ENCODE measurements around the gene WWOX.

Gene WWOX

DNA sequence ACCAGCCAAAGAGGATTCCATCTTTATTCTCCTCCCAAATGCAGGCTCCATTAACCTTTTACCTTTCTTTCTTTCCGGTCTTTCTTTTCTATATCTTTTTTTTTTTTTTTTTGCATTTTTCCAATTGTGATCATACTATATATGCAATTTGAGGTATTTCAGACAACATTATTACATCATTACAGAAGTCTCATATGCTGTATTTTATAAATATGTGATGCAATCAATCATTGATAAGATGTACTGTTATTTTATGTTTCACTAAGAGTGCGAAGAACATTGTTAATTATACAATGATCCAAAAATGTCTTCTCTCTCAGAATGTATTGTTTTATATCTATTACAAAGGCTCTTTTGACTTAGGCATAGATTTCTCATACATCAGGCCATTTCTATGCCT lies 683.1 kb downstream of the WWOX start:
- DNase-seq (ENCODE audit: low read depth in 2 of 2, low spot score in 1 of 2) = no peak

DNA sequence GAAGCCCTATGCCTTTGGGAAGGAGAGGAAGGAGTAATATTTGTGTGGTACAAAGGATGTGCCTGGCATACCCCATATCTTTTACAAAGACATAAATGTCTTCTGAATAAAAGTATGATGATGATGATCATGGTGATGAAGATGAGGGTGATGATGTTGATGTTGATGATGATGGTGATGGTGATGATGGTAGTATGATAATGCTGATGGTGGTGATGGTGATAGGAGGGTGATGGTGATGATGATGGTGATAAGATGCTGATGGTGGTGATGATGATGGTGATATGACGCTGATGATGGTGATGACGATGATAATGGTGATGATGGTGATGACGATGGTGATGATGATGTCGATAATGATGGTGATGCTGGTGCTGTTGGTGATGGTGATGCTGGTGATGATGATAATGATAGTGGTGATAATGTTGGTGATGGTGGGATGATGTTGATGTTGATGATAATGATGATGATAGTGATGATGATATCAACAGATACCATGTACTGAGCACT lies 684.2 kb downstream of the WWOX start:
- DNase-seq (ENCODE audit: low read depth in 2 of 2, low spot score in 1 of 2) = no peak

DNA sequence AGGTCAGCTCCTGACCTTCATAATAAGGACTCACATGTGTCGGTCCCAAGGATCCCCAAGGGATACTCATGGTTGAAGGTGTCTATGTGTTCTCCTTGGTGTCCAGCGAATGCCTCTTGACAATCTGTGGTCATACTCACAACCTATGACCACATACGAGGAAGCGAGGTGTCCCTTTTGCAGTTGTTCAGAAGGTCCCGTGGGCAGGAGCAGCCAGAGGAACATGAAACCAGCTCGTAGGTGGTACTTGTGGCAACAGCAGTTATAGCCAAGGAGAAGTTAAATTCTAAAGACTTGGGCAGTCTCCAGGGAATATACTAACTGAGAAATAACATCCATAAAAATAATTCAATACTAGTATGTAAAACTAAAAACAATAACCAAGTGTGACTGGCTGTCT lies 685.3 kb downstream of the WWOX start:
- no peak for DNase-seq (ENCODE audit: low read depth in 2 of 2, low spot score in 1 of 2)

DNA sequence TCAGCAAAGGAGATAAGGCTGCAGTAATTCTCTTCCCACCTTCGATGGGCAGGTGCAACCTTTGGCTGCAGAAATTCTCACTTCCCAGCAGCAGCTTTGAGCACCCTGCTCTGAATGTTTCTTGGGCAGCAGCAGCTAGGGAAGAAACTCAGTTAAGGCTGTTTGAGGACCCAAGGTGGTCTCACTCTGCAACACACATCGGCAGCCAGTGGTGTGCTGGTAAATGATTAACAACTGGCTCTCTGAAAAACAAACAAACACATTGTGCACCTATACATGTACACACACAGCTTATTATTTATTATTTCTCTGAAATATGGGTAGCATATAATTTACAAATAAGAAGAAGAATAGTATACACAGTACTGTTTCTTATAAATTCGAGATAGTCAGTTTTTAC lies 685.8 kb downstream of the WWOX start:
- no peak for DNase-seq (ENCODE audit: low read depth in 2 of 2, low spot score in 1 of 2)

DNA sequence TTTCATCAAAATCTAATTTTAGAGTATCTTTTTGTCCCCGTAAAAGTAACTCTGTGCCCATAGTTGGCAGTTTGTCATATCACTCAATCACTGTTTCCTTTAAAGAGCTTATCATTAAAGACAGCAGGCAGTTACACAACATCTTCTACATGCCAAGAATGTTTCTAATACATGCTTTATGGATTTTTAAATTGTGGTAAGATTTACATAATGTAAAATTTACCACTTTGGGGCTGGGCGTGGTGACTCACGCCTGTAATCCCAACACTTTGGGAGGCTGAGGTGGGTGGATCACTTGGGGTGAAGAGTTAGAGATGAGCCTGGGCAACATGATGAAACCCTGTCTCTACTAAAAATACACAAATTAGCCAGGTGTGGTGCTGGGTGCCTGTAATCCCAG lies 687.2 kb downstream of the WWOX start:
- no peak for DNase-seq (ENCODE audit: low read depth in 2 of 2, low spot score in 1 of 2)

DNA sequence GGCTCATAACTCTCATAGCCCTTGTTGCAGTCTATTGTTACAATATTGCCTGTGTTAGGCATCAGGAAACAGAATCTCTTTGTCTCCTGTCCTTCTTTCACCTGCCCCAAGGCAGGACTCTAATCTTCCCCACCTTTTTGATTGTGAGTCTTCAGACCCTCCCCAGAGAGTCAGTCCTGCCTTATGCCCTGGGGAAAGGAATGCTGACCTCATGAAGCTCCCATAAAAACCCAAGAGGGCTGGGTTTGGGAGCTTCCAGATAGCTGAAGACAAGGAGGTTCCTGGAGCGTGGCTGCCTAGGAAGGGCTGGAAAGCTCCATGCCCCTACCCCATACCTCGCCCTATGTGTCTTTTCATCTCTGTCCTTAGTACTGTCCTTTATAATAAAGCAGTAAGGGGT lies 688.8 kb downstream of the WWOX start:
- DNase-seq (ENCODE audit: low read depth in 2 of 2, low spot score in 1 of 2) = no peak

DNA sequence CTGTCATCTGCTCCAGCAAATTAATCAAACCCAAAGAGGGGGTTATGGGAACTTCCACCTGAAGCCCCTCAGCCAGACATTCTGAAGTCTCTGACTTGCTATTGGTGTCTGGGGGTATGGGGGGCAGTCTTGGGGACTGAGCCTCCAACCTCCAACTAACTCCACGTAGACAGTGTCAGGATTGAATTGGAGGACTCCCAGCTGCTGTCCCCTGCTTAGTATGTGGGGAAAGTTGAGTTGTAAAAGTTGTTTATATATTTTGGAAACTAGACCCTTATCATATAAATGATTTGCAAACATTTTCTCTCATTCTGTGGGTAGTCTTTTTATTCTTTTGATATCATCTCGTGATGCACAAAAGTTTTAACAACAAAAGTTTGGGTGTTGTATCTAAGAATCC lies 689.2 kb downstream of the WWOX start:
- DNase-seq (ENCODE audit: low read depth in 2 of 2, low spot score in 1 of 2) = no peak

DNA sequence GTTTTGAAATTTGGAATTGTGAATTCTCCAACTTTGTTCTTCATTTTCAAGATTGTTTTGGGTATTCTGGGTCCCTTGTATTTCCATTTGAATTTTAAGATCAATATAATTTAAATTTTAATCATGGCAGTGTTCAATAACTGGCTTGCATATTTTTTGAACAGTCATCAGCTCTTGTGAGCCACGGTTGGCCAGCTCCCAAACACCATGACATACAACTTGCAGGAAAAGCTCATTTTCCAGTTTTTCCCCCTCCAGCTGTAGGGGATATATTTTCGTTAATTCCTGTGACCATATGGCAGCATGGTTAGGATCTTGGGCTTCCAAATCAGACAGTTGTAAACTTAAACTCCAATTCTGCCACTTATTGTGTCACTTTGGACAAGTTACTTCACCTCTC lies 690.1 kb downstream of the WWOX start:
- DNase-seq (ENCODE audit: low read depth in 2 of 2, low spot score in 1 of 2) = no peak

DNA sequence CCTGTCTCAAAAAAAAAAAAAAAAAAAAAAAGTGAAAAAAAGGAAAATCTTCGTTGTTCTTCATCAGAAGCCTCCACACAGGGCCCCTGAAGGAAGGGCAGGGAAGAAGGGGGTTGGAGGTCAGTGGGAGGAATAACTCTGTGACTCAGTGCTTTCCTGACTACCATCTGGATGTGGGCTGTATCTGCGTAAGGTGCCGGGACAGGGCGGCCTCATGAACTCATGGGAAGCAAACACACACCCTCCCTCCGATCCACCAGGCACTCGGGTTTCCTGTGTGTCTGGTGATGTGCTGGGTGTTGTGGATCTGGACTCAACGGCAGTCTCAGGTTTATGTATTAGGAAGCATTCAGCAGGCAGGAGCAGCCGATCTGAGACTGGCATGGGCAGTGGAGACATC lies 691.6 kb downstream of the WWOX start:
- no peak for DNase-seq (ENCODE audit: low read depth in 2 of 2, low spot score in 1 of 2)

DNA sequence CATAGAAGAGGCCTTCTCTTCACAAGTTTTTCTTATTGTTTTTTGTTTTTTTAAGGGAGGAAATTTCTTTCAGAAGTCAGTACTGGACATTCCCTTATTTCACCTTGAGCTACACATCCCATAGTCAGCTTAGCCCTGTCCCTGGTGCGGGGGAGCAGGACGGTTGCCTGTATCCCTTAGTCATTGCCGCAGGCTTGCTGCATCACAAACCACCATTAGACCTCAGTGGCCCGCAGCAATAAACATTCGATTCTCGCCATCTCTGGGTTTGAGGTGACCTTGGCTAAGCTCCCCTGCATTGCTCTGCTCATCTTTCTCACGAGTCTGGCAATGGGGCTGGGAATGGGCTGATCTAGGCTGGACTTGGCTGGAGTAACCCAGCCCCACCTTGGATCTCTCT lies 692.5 kb downstream of the WWOX start:
- DNase-seq (ENCODE audit: low read depth in 2 of 2, low spot score in 1 of 2) = no peak

DNA sequence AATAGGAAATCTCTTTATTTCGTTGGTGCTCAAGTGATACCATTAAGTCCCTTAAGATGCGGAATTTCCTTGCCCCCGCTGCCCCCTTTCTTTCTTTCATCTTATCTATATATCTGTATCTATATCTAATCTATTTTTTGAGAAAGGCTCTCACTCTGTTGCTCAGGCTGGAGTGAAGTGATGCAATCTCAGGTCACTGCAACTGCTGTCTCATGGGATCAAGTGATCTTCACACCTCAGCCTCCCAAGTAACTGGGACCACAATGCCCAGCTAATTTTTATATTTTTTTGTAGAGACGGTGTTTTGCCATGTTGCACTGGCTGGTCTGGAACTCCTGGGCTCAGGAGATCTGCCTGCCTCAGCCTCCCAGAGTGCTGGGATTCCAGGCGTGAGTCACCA lies 693.5 kb downstream of the WWOX start:
- no peak for DNase-seq (ENCODE audit: low read depth in 2 of 2, low spot score in 1 of 2)

DNA sequence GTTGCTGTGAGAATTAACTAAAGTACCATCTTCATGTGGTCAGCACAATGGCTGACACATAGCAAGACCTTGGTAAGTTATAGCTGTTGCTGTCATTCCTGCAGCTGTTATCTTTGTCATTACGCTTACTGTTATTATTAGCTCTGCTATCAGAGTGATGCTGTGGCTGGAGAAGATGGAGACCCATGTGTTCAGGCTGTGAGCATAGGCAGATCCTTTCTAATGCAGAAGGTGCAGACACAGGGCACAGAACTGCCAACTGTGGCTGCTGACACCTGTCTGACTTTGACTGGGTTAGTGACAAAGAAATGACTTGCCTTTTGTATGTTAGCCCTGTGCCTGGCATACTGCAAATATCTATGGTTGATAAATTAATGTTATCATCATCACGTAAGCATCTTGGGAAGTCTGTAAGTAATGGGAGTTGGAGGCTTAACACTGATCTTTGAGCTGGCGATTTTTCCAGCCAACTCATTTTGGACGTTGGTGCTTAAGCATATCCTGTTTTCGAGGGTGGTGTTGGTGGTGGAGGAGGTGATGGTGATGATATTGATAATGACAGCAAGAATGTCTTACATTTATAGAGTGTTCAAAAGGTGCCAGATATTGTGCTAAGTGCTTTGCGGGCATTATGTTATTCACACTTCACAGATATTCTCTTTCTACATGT lies 695.3 kb downstream of the WWOX start:
- no peak for DNase-seq (ENCODE audit: low read depth in 2 of 2, low spot score in 1 of 2)

DNA sequence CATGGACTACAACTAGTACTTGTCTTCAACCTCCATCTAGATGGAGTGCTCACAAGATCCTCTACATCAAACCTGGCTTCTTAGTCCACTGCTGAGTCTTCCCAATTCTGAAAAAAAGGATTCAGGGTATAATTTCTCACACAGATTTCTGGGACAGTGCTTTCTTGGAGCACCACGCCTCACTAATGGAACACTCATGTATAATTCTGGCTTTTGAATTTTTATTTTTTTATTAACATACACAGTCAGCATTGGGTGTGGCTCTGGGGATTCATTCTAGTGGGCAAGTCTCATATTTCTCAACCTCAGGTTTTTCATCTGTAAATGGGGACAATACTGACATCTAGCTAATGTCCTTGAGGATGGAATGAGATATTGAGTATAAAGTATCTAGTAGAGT lies 696.0 kb downstream of the WWOX start:
- DNase-seq (ENCODE audit: low read depth in 2 of 2, low spot score in 1 of 2) = no peak

DNA sequence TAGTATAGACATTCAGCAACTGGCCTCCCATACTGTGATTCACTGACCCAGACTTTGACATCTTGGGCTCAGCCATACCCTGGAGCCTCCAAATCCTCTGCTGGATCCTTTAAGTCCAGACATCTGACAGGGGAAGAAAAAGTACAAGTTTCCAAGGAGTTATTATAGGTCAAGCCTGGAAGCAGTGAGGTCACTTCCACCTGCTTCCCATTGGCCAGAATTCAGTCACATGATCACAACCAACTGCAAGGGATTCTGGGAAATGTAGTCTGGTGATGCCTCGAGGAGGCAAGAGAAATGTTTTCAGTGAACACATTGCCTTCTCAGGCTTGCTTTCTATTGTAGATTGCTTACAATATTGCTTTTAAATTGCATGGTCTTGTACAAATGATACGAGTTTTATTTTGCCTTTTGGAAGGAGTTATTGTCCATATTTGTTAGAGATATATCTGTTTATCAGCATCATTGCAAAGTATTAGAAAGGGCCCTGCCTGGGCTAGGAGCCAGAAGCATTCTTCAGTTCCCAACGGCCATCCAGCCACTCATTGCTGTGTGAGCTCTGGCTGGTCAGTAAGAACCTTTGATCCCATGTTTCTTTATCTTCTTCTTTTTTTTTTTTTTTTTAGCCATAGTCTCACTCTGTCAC lies 696.9 kb downstream of the WWOX start:
- DNase-seq (ENCODE audit: low read depth in 2 of 2, low spot score in 1 of 2) = no peak

DNA sequence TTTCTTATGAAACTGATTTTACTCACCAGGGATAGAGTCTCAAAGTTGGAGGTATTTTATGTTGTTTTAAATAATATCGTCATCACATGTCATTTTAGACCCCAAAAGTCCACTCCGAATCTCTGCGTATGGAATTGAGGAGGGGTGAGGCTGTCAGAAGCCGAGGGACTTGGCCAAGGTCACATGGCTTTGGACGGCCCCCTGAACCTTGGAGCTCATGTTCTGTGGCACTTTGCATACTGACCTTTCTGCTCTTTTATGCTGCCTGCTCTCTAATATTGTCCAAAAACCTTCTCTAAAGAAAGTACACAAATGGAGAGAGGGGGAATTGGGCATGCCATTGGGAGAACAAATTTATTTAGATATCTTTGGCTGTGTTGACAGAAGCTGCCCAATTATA lies 700.0 kb downstream of the WWOX start:
- no peak for DNase-seq (ENCODE audit: low read depth in 2 of 2, low spot score in 1 of 2)

DNA sequence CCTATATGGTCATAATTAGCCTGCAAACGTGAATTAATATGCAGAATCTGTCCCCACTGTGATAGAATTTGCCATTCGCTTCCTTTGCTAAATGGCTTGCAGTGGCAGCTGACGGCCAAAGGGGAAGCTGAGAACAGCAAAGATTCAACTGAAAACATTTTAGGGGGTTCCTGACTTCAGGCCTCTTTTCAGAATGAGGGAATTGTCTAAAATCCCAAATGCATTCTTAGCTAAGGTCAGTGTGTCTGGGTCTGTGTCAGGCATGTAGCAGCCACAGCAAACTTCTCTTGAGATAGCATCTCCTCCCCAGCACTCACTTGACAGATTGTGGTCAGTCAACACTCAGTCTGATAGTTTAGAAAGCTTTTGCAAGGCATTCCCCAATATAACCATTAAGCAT lies 701.1 kb downstream of the WWOX start:
- no peak for DNase-seq (ENCODE audit: low read depth in 2 of 2, low spot score in 1 of 2)

DNA sequence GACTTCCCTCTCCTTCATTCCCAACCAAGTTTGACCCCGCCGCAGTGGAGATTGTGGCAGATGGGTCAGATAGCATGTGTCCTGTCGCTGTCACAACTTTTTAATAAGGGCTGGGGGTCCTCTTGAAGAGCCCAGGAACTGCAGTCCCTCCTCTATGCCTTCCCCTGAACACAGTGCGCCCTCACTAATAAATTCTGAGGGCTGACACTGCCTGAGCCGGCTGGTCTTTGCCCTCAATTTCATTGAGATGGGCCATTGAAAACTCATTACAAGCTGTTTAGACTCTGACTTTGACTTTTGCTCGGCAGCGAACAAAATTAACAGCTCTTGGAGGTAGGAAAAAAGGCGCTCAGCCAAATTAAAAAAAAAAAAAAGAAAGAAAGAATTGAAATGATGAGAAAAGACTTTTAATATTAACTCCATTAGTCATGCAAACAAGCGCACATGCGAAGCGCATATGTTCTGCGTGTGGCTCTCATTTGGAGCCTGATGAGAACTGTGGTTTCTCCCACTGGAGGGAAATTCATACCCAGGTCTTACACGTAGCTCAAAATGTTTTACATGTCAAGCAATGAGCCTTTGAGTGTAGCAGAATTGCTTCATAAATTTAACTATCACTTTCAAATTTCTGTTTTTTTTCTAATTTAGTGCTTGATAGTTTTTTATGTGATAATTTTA lies 704.7 kb downstream of the WWOX start:
- DNase-seq (ENCODE audit: low read depth in 2 of 2, low spot score in 1 of 2) = no peak

DNA sequence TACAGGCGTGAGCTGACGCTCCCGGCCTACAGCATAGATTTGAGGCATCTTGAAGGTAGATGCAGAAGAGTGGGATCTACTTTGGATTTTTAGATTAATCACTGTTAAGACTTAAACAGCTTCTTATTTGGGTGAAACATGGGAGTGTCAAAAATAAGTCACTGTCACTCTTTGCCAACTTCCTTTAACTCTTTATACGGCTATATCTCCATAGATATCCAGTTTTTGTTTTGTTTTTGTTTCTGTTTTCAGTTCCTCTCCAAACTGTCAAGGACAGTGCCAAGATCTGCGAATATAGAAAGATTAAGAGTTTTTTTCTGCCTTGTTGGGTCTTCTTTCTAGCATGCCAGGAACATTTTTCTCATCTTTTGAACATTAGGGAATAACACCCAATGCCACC lies 706.1 kb downstream of the WWOX start:
- DNase-seq (ENCODE audit: low read depth in 2 of 2, low spot score in 1 of 2) = no peak

DNA sequence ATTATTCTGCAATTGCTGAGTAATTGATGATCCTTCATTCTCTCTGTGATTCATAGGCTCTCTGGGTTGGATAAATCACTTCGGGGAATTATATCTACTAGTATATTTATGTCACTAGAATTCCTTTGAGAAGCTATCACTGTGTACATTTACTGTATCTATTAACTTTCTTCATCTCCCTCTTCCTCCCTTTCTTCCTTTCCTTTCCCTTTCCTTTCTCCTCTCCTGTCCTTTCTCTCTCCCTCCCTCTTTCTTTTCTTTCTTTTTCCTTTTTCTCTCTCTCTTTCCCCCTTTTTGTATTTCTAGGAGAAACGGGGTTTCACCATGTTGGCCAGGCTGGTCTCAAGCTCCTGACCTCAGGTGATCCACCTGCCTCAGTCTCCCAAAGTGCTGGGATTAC lies 711.8 kb downstream of the WWOX start:
- no peak for DNase-seq (ENCODE audit: low read depth in 2 of 2, low spot score in 1 of 2)

DNA sequence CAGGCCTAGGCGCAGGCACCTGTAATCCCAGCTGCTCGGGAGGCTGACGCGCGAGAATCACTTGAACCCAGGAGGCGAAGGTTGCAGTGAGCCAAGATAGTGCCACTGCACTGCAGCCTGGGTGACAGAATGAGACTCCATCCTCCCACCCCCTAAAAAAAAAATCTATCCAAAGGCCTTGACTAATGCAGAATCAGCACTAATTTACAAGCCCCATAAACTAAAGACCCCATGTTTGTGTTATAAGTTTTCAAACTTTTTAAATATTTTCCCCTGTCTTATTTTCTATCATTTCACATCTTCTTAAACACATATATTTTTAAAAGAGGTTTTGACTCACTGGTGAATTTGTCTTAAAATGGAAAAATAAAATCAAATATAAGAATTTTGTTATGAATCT lies 713.1 kb downstream of the WWOX start:
- DNase-seq (ENCODE audit: low read depth in 2 of 2, low spot score in 1 of 2) = no peak

DNA sequence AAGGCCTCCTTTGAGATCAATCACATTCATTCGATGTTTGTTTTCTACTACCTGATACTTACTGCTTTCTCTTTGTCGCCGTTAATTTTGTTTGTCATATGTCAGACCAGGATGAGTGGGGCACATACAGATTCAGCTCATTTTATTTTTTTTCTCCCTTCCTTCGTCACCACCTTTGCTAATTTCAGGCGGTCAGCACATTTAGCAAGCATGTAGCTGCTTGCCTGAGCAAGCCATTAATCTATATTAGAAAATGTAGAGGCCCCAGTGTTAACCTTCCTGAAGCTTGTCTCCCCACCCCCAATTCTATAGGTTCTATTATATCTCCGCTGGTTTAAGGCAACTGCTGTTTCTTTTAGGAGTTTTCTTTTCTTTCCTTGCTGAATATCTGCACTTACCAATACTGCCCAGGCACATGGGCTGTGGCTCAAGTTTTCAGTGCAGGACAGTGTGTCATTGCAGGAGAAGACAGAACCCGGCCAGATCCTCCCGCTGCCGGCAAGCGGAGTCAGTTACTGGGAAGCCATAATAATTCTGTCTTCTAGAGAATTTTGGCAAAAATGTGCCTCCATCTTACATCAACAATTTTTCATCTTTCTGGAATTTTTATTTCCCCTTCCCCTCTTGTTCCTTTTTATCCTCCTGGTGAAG lies 714.3 kb downstream of the WWOX start:
- no peak for DNase-seq (ENCODE audit: low read depth in 2 of 2, low spot score in 1 of 2)

DNA sequence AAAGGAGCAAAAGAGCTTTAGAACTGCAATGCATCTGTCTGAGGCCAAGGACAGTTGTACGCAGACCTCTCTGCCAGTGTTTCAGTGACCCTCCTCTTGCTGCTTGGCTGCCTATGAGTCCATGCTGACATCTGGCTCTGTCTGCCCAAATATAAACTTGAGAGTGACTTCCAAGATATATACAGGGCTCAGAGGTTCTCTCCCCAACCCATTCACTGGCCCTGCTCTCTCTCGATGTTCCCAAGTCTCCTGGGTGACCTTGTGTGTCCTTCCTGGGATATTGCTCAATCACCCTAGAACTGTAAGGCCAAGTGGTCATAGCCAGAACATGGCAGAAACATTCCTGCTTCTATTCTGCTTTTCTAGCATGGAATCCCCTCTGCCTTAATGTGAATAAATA lies 716.3 kb downstream of the WWOX start:
- DNase-seq (ENCODE audit: low read depth in 2 of 2, low spot score in 1 of 2) = no peak
